GM19328 (cell line): Measurements from ENCODE around the gene COG5.
"Not testable (repeated sequence)": the region's sequence is repeated elsewhere in the genome, so short reads cannot be mapped to it uniquely, and the experiment has no call there.

Experiments used
- ATAC-seq: cut with Tn5 transposase; IDR thresholded peaks from one replicate; pipeline ENCODE4 v1.9.1; 2021; ENCODE audit warnings: mild to moderate bottlenecking, moderate library complexity; ENCODE audit not compliant: unreplicated experiment

The COG5 gene

DNA sequence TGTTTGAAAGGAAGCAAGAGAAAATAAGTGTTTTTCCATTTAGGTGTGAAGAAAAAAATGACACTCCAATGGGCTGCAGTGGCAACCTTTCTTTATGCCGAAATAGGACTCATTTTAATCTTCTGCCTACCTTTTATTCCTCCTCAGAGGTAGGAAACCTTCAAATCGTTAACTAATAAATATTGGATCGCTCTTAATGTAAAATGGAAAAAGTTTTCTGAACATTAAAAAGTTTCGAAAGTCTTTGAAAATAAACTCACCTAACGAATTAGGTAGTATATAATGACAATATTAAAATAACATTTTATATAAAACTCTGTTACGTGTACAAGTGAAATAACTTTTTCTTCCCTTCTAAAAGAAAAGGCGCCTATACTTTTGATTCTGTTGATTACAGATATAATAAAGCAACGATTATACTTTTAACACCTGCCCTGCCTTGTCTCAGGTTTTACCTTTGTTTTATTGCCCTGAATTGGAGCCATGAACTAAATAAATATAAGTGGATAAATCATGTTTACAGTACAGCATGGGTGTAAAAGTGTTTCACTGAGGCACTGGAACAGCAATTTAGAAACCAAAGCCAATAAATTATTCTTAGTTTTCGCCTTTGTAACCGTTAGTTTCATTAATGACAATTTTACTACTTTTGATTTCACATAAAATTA, 17.1 kb upstream of the COG5 start:
- ATAC-seq = no peak

DNA sequence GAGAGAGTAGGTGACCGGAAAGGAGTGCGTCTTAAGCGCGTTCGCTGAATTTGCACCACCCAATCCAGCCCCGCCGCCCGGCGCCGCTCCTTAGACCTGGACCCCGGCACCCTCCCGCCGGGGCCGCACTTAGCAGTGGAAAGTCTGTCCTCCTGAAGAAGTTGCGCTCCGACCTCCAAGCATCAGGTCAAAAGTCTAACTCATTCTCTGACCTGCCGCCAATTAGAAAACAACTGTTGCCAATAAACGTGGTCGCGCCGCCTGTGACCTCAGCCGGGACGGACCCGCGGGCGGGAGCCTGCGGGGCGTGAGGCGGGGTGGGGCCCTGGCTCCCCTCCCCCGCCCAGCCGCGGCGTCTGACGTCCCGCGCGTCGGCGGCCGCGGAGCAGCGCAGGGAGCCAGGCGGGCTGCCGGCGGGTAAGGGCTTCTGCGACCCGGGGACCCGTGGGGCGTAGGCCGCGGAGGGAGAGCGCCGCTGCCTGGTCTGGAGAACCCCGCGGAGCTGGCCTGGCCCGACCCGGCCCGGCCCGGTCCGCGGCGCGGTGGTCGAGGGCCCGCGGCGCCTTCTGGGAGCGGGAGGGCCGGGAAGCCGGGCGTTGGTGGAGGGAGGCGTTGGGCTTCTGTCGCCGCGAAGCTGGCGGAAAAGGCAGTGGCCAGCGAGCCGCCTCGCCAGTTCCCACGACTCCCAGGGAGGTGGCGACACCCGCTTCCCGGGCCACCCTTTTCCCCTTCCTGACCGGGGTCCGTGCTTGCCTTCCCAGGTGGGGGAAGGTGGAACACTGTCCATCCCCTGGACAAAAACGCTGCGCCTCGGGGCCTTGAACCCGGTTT, 16.4 kb upstream of the COG5 start, which contains the start of gene BCAP29:
Gene BCAP29, plus strand, starts transcription at position 362 of the 831 bp plus-strand sequence. CDS start 527 bp downstream, outside the sequence.
- ATAC-seq = peak; percentile 96

DNA sequence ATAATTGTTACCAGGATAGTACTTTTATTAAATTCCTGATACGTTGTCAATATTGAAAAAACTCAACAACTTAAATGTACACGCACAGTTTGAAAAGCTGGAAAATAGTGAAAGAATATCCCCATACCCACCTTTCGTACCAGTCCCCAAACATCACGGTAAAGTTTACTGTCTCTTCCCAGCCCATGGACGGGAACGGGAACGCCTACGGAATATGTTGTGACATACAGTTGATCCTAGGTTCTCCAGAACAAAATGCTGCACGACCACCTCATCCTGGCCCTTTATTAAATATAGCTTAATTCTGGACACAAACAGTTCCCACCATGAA, 15.8 kb upstream of the COG5 start:
- no peak for ATAC-seq

DNA sequence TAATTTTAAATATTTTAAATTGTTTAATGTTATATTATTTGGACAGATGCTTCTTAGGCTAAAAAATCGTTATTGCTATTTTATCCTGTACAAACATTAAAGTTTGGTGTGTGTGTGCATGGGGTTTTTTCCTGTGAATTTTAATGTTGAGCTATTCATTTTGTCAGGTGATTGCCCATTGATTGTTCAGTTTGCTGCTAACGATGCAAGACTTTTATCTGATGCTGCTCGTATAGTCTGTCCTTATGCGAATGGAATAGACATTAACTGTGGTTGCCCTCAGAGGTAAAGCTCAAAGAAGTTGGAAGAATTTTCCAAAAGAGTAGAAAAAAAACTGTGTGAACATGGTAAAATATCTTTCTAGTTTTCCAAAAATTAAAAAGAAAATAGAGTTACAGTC, 9.8 kb upstream of the COG5 start:
- no peak for ATAC-seq

DNA sequence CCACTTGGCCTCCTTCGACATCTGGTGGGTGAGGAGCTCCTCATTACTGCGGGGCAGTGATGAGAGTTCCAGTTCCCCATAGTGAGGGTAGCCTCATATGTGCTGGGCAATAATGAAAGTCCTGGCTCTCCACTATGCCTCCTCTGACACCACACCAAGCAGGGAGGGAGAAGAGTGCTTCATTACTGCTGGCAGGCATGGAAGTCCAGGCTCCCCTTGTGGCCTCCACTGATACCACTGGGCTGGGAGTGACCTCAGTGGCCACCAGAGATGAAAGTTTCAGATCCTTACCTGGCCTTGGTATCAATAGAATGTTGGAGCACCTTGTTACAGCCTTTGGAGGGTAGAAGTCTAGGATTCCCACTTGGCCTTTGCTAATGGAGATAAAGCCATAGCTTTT, 6.6 kb upstream of the COG5 start:
- no peak for ATAC-seq

DNA sequence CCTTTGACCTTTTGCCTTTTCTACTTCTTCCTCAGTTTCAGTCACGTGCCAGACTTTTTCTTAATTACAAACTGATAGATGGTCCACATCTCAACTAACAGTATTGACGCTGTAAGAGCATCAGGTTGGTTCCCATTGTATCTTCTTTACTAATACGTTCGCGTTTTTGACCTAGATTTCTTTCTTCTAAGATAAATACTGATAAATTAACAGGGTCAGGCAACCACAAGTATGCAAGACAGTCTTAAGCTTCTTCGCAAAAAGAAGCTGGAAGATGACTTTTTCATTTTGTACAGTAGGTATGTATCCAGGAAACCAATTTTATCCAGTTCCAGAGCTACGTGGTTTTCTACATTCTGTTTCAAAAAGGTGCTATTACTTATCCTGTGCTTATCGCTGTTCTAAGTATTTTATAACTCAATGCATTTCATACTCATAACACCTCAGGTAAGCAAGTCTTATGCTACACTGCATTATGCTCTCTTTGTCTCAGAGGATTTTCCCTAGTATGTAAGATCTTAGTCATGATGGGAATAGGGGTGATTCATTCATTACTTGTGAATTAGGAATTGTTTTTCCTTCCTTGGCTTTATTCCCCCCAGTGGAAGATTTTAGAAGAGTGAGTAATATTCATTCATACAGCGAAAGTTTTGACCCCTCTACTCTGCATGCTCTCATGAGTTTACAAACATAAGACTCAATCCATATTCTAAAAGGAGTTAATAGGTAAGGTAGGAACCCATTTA, 1.0 kb upstream of the COG5 start:
- no peak for ATAC-seq

DNA sequence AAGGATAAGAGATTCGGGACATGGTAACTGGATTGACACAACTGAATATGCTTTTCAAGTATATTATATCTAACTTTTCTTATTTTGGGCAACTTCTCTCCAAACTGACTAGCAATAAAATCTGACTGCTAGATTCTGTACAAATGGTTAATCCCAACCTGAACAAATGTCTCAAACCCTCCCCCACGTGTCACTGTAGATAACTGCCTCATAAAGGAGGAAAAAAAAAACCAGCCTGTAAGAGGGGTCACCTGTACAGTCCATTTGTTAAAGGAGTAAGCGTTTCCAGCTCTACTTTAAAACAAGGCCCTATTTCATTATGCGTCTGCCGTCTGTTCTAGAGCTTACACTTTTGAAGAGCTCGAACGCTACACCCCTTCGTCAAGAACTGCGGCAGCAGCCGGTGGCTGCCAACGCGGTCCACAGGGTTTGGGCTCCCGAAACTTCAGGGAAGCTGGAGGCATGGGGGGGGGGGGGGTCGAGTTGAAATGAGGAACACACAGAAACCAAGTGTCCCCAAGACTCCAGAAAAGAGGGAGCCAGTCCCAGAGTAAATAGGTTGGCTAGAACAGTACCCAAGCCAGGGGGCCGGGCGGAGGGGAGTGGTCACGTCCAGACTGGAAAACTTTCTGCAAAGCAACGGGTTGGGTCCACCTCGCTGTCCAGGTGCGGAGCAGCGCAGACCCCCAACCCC, 492 bp downstream of the COG5 start:
- peak; percentile 60 for ATAC-seq

DNA sequence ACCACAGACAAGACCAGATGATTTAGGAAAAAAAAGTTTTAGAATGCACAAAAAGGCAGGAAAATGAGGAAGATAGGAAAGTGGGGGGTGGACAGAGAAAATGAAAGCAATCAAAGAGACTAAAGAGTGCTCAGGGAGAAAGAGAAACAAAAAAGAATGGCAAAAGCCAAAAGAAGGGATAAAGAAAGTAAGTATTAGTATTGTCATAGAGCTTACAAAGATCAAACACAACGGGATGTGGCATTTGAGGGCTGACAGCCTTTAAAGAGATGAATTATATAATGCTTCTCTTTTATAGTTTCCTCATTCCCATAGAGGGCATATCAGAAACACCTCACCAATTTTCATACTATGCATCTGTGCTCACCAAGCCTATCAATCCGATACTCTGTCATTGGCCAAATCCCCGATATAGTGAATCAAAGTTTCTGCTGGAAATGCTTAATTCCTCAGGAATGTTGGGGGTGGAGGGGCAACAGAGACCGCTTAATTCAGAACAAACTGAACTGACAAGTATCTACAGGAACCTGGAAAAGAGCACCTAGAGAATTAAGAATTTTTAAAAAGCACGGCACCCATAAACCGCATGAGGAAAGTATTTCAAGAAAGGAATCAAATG, 2.7 kb downstream of the COG5 start:
- ATAC-seq = no peak

DNA sequence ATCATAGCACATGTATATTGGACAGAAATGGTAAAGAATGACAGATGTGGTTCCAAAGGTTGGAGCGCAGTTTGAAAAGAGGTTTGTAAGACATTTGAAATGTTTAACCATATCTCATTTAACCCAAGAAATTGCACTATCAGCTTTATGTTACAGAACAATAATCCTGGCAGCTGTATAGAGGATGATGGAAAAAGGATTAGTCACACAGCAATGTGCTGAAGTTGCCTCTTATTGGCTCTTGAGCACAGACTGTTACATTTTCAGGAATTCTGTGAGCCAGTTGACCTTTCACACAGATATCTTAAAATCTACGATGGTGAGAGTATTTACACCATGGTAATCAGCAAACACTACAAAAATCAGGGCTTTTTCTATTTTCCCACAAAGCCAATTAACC, 3.9 kb downstream of the COG5 start:
- no peak for ATAC-seq

DNA sequence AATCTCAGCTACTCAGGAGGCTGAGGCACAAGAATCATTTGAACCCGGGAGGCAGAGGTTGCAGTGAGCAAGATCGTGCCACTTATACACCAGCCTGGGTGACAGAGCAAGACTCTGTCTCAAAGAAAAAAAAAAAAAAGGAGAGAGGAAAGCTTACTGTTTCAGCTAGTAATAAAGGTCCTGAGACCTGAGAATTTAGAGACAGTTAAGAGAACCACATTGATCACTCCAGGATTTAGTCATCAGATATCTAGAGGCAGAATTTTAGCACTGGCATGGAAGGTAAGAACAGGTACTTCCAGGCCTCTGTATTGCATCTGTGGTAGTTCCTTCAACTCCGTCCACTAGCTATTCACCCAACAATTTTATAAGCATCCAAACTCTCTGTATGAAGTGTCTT, 7.8 kb downstream of the COG5 start:
- no peak for ATAC-seq

DNA sequence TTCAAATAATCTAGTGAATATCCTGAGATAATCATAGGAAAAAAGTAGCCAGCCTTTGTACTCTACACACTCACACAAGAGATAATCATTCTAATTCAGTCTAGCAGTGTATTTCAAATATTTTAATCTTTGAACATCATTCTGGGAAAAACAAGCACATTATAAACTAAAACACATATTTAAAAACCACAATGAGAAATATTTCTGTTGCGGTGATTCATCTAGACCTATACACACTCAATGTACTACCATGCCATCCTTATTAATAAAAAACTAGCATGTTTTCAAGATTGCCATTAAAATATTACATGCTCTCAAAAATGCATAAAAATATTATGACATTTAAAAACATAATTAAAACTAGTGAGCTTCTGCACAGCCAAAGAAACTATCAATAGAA, 11.8 kb downstream of the COG5 start:
- ATAC-seq = no peak

DNA sequence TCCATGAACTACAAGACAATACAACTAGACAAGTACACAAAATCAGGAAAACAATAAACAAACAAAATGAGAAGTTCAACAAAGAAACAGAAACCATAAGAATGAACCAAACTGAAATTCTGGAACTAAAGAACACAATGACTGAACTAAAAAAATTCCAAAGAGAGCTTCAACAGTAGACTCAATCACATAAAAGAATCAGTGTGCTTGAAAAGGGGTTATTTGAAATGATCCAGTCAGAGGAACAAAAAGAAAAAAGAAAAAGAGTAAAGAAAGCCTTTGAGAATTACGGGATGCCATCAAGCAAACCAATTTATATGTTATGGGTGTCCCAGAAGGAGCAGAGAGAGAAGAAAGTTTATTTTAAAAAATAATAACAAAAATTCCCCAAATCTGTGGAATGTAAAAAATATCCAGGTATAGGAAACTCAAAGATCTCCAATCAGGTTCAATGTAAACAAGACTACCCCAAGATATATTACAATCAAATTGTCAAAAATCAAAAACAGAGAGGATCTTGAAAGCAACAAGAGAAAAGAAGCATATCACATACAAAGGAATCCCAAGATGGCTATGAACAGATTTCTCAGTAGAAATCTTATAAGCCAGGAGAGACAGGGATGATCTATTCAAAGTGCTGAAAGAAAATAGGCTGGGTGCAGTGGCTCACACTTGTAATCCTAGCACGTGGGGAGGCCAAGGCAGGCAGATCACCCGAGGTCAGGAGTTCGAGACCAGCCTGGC, 18.7 kb downstream of the COG5 start:
- ATAC-seq = no peak

DNA sequence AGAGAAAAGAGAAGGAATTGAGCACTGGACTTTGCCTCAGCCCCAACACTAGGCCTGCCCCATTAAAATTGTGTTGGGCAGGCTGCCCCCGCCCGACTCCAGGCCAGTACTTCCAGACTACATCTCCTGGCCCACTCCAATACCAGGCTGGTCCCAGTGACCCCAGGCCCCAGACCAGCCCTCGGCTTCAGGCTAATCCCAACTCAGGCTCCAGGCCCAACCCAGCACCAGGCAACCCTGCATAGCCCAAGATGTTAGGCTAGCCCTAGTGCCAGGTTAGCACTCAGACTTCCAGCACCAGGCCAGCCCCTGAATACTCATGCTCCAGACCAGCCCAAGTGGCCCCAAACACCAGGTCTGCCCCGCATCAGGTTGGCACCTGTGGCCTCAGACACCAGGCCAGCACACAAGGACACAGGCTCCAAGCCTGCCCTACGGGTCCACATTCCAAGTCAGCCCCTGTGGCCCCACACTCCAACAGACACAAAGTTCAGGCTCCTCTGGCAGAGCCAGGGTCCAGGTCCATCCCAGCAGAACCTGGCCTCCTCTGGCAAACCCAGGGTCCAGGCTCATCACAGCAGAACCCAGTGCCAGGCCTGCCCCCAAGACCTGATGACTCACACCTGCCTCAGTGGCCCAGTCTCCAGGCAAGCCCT, 20.3 kb downstream of the COG5 start:
- no peak for ATAC-seq

DNA sequence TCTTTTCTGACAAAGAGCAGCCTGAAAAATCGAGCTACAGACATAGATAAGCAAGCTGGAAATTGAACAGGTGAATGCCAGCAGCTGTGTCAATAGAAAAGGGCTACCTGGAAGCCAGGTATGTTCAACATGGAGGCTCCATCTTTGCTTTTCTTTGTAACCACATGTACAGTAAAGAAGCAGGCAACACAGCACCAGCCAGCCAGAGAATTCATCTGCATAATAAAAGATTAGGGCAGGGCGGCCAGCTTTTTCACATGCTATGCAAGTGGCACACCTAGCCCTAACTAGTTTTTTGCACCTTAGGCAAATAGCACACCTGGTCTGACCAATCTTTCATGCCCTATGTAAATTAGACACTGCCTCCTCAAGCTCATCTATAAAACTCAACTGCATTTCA, 25.7 kb downstream of the COG5 start:
- no peak for ATAC-seq

DNA sequence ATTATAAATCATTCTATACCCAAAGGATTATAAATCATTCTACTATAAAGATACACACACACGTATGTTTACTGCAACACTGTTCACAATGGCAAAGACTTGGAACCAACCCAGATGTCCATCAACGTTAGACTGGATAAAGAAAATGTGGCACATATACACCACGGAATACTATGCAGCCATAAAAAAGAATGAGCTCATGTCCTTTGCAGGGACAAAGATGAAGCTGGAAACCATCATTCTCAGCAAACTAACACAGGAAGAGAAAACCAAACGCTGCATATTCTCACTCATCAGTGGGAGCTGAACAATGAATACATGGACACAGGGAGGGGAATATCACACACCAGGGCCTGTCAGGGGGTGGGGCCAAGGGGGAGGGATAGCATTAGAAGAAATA, 26.5 kb downstream of the COG5 start:
- ATAC-seq = not testable (repeated sequence)

DNA sequence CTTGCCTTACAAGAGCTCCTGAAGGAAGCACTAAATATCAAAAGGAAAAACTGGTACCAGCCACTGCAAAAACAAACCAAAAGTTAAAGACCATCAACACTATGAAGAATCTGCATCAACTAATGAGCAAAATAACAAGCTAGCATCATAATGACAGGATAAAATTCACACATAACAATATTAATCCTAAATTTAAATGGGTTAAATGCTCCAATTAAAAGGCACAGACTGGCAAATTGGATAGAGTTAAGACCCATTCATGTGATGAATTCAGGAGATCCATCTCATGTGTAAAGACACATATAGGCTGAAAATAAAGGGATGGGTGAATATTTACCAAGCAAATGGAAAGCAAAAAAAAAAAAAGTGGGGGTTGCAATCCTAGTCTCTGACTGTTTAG, 29.6 kb downstream of the COG5 start:
- no peak for ATAC-seq

DNA sequence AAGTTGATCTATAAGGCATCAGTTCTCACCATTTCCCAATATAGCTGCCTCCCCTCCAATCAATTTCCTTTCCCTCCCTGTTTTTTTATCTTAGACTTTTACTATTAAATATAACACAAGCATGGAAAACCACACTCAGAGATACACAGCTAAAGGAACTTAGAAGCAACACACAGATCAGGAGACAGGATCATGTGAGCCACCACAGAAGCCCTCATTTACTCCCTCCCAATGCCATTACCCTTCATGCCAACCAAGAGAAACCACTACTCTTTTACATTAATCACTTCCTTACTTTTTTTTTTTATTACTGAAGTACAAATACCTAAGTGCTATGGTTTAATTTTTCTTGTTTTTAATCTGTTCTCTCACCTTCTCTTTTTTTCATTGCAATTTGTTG, 33.0 kb downstream of the COG5 start:
- ATAC-seq = no peak

DNA sequence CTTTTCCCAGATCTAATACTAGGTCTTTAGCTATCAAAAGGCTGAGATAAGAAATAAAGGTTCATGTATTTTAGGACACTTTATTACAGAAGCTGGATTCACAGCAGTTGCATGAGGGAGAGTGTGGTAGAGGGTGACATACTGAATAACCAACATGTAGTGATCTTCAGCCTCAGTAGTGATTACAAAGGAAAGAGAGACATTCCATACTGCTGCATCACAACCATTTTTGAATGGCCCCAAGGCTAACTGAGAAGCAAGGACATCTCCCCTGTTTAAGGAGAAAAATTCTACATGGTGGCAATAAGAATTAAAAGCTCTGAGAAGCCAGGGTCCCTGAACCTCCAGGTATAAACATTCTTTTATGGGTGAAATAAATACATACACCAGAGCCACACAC, 35.3 kb downstream of the COG5 start:
- ATAC-seq = no peak

DNA sequence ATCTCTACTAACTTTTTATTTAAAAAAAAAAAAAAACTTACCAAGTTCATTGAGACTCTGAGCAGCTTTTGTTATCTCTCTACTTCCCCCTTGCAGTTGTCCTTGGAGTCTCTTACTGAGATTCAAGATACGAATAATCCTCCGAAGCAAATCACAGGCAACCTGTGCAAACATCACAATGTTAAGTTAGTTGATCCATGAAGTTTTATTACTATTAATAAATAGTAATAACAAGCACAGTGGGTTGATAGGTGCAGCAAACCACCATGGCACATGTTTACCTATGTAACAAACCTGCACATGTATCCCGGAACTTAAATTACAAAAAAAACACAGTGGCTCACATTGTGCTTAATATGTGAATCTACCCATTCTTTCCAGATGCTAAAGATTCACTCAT, 36.5 kb downstream of the COG5 start:
- ATAC-seq = no peak

DNA sequence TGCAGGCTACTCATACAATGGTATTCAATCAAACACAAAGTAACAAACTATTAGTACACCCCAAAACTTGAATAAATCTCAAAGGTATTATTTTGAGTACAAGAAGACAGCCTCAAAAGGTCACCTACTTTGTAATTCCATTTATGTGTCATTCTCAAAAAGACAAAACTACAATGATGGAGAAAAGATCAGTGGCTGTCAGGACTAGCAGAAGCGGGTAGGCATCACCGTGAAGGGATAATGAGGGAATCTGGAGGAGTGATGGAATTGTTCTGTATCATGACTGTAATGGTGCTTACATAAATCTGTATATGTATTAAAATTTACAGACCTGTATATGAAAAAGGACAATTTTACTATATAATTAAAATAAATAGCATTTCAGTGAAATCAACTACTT, 37.0 kb downstream of the COG5 start:
- no peak for ATAC-seq
